NCI-H1105 treated with DMSO at 0.1 percent for 48 hours (cell line): ENCODE measurements around the gene MRPL40.
A peak's percentile ranks its signal among the peaks of the same experiment; 100 is the strongest.

Experiments
- DNase-seq: peaks from one replicate; lab custom pipeline; 2025; lab: John Stamatoyannopoulos, UW

MRPL40 gene

DNA sequence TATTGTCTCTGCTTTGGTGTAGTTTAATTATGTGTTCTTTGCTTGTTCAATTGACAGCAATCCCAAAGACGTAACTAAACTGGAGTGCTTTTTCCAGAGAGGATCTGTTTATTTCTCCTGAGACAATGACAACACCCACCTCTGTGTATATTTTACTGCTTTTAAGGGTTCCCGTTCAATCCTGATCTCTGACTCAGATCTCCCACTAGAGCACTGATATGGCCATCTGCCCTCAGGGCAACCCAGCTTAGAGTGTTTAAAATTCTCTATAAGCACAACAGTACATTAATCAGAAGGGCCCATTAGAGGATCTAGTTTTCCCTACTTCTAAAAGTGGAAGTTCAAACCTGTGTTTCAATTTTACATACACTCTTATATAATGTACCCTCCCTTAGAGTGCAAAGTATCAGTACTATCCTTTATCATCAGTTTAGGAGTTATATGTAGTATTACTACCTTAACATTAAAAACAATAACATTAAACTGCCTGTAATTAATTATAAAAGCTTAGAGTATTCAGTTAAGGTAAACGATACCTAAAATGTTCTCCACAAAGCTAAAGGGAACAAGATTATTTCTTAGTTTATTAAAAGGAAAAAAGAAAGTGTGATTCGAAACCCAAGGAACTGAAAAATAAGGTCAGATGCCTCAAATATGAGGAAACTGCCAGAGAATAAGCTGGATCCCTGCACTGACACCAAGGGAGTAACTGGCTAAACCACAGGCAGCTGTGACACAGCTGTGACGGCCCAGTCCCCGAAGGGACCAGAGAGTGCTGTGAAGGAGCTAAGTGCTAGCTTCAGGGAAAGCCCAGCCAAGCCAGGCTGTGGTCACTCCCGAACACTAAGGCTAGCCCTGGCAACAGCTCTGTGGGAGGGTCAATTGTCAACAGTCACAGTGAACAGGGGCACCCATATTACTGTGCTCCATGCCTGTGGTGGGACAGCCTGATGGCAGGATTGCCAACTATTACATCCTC lies 31.4 kb downstream of the MRPL40 start:
- no peak for DNase-seq

DNA sequence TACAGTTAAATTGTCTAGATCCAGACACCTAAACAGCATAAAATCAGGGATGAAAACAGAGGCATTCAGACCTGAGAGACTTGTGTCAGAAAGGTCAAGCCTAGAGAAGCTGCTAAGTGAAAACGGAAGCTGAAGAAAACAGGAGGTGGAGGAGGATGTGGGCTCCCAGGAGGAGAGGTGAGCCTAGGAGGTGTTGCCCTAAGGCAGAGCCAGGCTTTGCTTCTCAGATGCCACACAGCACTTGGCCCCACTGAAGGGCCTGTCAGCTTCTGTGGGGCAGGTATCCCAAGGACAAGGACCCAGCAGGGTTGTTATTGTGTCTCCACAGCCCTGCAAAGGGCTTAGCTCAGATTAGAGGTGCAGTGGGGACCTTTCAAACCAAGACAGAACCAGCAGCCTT lies 32.2 kb downstream of the MRPL40 start:
- DNase-seq = no peak

DNA sequence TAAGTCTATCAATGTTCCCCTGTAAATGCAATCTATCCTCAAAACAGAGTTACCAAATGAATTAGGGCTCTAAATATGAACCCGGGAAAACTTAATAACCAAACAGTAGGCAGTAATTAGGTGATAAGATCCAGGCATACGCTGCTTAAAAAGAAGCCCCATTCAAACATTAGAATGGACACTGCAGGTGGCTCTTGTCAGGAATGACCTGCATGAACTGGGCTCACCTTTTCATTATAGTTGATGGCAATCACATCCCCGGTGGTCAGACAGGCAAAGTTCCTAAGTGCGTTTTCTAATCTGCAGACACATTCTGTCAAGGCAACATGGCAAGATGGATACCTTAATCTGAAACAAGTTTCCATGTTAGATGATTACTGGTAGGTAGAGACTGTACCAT lies 32.6 kb downstream of the MRPL40 start:
- no peak for DNase-seq

DNA sequence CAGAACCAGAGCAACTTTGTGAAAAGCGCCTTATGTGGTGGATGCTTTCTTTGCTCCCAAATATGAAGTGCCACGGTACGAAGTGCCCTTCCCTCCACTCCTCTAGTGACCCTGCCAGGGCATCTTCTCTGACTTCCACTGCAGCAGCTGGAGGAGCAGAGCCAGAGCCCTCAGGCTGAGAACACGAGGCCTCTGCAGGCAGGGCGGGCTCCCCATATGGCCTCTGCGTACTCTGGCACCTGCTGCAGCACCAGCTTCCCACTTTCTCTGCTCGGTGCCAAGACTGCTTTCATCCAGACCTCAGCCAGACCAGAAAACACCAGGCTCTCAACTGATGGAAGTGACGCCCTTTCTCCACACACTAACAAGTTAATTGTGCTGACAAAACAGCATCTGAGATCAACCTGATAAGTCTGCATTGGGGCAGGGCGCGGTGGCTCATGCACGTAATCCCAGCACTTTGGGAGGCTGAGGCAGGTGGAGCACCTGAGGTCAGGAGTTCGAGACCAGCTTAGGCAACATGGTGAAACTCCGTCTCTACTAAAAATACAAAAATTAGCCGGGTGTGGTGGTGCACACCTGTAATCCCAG lies 33.9 kb downstream of the MRPL40 start:
- no peak for DNase-seq

DNA sequence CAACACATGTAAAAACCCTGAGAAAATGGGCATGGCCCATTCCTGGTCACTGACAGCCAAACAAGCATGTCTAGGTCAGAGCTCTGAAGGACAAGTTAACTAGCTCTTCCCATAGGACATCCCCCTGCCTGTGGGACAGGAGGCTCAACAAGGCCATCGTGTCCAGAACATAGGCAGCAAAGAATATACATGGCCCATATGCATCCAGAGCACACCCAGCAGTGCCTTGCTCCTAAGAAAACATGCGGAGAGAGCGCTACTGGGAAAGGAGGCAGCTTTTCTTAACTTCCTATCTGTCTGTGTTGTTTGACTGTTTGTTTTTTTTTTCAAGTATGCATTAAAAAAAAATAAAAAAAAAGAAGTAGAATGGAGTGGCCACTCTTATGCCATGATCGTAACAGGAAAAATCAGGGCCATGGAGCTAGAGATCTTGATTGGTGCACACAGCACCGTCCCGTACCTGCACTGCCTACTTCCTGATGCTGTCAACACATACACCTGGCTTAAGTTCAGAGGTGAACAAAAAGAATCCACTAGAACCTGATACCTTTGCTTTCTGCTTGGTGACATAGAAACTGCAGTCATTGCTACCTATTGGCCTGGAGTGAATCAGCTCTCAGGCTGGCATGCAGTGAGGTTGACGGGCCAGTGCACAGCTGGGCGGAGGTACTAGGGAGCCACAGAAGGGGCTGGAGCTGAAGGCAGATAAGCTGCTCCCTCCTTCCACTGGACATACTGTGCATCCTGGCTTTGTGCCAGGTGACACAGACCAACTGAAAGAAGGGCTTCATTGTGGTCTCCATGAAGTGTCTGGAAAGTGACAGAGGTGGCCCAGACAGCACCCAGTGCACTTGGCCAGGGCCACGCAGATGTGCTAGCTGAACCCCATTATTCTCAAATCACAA lies 34.8 kb downstream of the MRPL40 start:
- no peak for DNase-seq

DNA sequence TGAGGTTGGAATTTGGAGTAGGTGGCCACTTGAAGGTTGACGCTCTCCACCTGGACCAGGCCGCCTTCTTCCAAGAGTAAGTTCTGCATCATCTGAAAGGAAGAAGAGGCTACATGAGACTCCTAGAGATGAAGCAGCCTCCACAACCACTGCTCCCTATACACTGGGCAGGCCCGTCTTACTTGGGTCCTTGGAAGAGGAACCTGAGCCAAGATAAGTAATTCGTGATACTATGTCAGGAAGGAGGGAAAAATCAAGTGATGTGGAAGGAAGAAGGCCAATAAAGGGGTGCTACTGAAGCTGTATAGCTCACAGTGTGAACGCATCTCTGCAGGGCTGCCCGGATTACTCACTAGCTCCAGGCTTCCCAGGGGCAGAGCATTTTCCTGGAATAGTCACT lies 35.6 kb downstream of the MRPL40 start:
- no peak for DNase-seq

GRCh38 chr22:19469421-19469820 lies 37.1 kb downstream of the MRPL40 start:
- no peak for DNase-seq

GRCh38 chr22:19470010-19470409 lies 37.7 kb downstream of the MRPL40 start:
- DNase-seq = no peak

GRCh38 chr22:19471572-19471971 lies 39.2 kb downstream of the MRPL40 start:
- DNase-seq = no peak

GRCh38 chr22:19472233-19472632 lies 39.9 kb downstream of the MRPL40 start:
- DNase-seq = no peak

GRCh38 chr22:19473578-19473977 lies 41.2 kb downstream of the MRPL40 start:
- DNase-seq = no peak

DNA sequence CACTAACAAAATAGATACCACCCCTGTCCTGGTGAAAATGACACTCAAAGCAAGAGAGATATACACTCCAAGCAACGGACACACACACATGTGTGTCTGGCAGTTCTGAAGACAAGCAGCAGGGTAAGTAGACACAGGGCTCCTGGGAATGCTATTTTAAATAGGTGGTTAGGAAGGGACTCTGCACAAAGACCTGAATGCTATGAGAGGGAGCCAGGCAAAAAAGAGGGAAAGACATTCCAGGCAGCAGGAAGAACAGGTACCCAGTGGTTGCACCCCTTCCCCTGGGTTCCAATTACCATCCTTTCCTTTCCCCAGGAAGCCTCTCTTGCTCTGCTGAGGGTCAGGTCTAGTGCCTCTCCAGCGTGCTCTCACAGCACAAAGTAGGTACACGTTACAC lies 43.7 kb downstream of the MRPL40 start:
- DNase-seq = no peak

GRCh38 chr22:19477321-19478044 lies 45.1 kb downstream of the MRPL40 start:
- no peak for DNase-seq

GRCh38 chr22:19478045-19478900 lies 45.9 kb downstream of the MRPL40 start:
- DNase-seq = no peak

GRCh38 chr22:19478901-19479354 lies 46.6 kb downstream of the MRPL40 start, which contains the start of gene UFD1:
TSS of gene UFD1 (minus strand) at chr22:19479193. CDS start at chr22:19479085, 108 bp downstream.
- peak; percentile 82 for DNase-seq

- DNase-seq = peak; percentile 97
Measured at GRCh38 chr22:19479355-19480172, 47.2 kb downstream of the MRPL40 start, which contains the start of gene CDC45. TSS of gene CDC45 (plus strand) at chr22:19479920. CDS start at chr22:19479969, 49 bp downstream.

DNA sequence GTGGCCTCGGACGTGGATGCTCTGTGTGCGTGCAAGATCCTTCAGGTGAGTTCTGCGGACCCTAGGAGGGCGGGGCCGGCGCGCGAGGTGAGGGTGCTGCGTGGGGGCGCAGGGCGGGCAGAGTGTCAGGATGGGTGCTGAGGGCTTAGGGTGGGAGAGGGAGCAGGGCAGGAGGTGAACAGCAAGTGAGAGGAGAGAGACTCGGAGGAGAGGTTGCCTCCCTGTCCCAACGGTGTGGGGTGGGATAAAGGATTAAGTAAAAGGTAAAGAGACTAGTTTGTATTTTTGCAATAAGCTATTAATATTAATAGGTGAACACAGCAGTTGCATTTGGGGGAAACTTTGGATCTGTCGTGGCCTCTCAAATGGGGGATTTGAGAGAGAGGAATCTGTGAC lies 47.8 kb downstream of the MRPL40 start:
- no peak for DNase-seq

DNA sequence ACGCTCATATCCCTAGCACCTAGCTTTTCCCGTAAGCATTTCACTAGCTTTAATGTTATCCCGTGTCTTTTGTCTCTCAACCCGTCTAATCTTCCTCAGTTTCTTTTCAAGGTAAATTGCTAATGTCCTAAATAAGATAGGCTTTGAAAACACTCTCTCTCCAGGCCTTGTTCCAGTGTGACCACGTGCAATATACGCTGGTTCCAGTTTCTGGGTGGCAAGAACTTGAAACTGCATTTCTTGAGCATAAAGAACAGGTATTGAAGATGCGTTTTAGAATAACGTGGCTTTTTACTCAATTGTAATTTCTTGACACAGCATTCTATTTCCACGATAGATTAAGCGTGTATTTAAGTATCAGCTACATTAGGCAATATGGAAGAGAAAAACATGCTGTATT lies 48.4 kb downstream of the MRPL40 start:
- DNase-seq = no peak

GRCh38 chr22:19482297-19482696 lies 50.0 kb downstream of the MRPL40 start:
- no peak for DNase-seq
